HT1080 (cell line): ENCODE data around the gene PHB1. TPM values are rescaled to one million over a fixed set of nuclear protein-coding genes. Genes with fewer than 3 reads are reported as not detected.
"Not testable (repeated sequence)": the region's sequence is repeated elsewhere in the genome, so short reads cannot be mapped to it uniquely, and the experiment has no call there.

Experiments
- DNase-seq: peaks from one replicate; pipeline ENCODE4 v3.0.0-alpha.2; 2015; ENCODE audit warnings: low read depth
- total RNA-seq: library from RNA; depleted of rRNA; stranded (reverse); fragments of >200 nt; shearing (Covaris generic); gene quantifications from 2 replicates; pipeline ENCODE4 v1.2.3, GENCODE V29; 2014

The PHB1 gene
- total RNA-seq, 1 experiment from 2014 or later = 256 TPM

- DNase-seq = no peak
Observed at GRCh38 chr17:49381793-49382192, 32.9 kb downstream of the PHB1 start.

- DNase-seq = no peak
Observed at GRCh38 chr17:49381033-49381432, 33.6 kb downstream of the PHB1 start.

- no peak for DNase-seq
Observed at GRCh38 chr17:49379926-49380325, 34.8 kb downstream of the PHB1 start.

DNA sequence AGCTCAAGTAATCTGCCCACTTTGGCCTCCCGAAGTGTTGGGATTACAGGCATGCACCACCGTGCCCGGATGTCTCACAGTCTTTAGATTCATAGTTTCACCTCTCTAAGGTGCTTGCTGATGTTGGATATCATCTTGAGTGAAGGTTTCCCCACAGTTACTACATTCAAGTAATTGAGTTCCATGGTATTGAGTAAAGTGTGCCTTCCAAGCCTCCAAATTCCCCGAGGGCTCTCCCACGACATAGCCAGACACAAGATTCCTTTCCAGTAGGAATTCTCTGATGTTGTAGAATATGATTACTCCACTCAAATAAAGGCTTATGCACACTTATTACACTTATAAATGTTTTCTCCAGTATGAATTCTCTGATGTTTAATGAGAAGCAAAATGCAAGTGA is 36.4 kb downstream of the PHB1 start:
- DNase-seq = no peak

- no peak for DNase-seq
Observed at GRCh38 chr17:49375544-49375943, 39.1 kb downstream of the PHB1 start.

DNA sequence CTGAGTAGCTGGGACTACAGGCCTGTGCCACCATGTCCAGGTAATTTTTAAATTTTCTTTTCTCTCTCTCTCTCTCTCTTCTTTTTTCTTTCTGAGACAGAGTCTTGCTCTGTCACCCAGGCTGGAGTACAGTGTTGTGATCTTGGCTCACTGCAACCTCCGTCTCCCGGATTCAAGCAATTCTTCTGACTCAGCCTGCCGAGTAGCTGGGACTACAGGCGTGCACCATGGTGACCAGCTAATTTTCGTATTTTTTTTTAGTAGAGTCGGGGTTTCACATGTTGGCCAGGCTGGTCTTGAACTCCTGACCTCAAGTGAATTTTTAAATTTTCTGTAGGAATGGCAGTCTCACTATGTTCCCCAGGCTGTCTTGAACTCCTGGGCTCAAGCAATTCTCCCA is 41.6 kb downstream of the PHB1 start:
- no peak for DNase-seq

- DNase-seq = no peak
Observed at GRCh38 chr17:49372425-49372824, 42.3 kb downstream of the PHB1 start.

- no peak for DNase-seq
Observed at GRCh38 chr17:49370971-49371834, 43.5 kb downstream of the PHB1 start.

GRCh38 chr17:49369760-49370159 is 44.9 kb downstream of the PHB1 start:
- DNase-seq = no peak

GRCh38 chr17:49369089-49369488 is 45.6 kb downstream of the PHB1 start:
- DNase-seq = no peak

- peak; percentile 34 for DNase-seq
Observed at GRCh38 chr17:49365667-49366066, 49.0 kb downstream of the PHB1 start.

DNA sequence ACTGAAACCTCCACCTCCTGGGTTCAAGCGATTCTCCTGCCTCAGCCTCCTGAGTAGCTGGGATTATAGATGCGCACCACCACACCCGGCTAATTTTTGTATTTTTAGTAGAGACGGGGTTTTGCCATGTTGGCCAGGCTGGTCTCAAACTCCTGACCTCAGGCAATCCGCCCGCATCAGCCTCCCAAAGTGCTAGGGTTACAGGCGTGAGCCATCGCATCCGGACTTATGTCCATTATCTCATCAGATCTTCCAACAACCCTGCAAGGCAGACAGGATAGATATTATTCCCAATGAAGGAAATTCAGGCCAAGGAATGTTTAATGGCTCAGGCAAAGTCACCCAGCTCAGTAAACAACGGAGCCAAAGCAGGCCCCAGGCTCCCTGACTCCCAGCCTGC is 49.6 kb downstream of the PHB1 start:
- not testable (repeated sequence) for DNase-seq

GRCh38 chr17:49364119-49364518 is 50.6 kb downstream of the PHB1 start:
- no peak for DNase-seq

DNA sequence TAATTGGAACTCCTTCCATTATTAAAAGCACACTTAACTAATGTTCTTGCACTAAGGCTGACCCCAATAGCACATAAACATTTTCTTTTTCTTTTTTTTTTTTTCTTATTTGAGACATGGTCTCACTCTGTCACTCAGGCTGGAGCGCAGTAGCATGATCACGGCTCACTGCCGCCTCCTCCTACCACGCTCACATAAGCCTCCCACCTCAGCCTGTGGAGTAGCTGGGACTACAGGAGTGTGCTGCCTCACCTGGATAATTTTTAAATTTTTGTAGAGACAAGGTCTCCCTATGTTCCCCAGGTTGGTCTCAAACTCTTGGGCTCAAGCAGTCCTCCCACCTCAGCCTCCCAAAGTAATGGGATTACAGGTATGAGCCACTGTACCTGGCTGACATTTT is 51.4 kb downstream of the PHB1 start:
- DNase-seq = no peak

GRCh38 chr17:49362723-49363117 is 52.0 kb downstream of the PHB1 start:
- DNase-seq = no peak

- DNase-seq = peak; percentile 86
Observed at GRCh38 chr17:49361902-49362722, 52.6 kb downstream of the PHB1 start, which contains the start of gene ZNF652. Gene ZNF652, minus strand, starts transcription at chr17:49362250. Its CDS starts 44,525 bp downstream, at chr17:49317725.

- DNase-seq = no peak
Observed at GRCh38 chr17:49361129-49361901, 53.4 kb downstream of the PHB1 start.

- peak; percentile 60 for DNase-seq
Observed at GRCh38 chr17:49360796-49361128, 53.9 kb downstream of the PHB1 start.

DNA sequence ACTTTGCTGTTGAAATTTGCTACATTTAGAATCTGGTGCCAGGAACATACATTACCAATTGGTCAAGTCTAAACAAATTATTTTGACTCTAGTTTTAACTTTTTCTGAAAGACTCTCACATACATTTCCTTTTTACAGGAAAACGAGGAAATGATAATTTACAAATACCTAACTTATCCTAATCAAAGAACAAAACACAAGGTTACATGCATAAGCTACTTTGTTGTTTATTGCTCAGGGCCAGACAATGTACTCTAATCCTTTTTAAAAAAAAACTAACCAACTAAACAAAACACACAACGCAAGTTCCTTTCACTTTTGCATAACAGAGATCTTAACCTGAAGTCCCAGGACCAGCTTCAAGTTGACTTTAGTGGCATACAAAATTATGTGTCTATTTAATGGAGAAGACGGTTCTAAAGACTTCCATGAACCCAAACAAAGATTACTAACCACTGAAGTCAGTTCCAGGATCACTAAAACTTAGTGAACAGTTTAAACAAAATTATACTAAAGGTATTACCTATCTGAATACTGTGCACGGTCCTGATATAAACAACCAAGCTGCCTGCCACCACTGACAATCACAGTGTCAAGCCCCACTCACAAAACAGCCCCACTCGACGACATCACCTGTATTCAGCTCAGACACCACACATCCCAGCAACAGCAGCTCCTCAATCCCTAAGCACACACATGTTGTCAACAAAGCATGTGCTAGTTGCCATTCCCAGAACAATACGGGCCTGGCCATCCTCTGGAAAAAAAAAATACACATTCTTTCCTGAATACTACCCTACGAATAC is 54.5 kb downstream of the PHB1 start:
- DNase-seq = no peak

DNA sequence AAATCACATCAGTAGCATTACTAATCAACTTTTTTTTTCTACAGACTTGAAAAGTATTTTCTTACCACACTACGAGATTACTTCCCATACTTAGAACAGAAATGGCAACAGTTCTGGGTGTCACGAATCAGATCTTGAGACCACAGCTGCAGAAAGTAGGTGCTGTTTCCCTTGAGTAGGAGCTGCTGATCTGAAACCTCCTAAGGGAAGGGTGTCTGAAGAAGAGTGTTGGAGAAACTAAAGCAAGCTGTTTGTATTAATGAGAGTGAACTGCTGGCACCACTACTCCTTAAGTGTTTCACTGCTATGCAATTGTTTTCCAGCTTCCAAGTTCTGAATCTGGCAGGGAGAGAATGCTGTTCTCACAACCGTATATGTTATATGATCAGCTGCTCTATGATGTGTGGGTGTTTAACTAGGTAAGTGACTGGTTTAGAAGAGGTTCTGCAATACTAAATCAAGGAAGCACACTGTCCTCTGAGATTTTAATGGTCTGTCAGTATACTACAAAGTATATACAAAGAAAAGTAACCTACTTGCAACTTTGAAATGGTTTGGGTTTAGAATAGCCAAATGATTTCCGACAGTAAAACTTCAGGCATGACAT is 55.9 kb downstream of the PHB1 start:
- DNase-seq = no peak
